Activated effector memory CD4-positive, alpha-beta T cell treated with anti-CD3 and anti-CD28 coated beads, Interleukin-2, amount 50 U/mL, for 16 hours (primary cell): ENCODE measurements around the gene MRPS5.

Source experiments
- DNase-seq: peaks from one replicate; pipeline ENCODE4 v3.0.0-alpha.2; 2020

The MRPS5 gene

DNA sequence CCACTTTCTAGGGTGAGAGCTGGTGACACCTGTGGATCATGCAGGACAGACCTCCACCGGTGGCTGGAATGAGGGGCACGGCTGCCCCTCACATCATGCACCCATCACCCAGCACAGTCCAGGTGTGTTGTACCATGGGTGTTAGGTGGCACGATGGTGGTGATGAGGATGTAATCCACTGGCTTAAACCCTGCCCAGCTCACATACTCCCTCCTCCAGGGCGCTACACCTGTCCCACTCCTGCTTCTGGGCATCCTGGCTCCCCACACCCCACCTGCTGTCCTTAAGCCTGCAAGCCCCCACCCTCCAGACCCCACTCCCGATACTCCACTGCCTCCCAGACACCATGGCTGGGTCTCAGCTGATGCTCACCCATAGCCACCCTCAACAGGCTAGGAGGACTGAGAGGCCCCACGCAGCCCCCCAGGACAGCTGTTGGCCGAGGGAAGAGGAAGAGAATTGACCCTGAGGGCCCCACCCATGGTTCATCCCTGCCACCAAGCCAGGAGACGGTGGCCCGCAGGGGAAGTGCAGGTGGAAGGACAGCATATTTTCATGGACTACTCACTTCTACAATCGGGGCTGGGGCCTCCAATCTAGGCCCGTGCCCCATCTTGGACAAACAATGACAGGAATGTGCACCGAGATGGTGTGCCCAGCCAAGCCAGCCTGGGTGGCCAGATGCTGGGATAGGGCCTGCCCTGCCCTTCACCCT is 61.8 kb downstream of the MRPS5 start:
- peak; percentile 41 for DNase-seq

DNA sequence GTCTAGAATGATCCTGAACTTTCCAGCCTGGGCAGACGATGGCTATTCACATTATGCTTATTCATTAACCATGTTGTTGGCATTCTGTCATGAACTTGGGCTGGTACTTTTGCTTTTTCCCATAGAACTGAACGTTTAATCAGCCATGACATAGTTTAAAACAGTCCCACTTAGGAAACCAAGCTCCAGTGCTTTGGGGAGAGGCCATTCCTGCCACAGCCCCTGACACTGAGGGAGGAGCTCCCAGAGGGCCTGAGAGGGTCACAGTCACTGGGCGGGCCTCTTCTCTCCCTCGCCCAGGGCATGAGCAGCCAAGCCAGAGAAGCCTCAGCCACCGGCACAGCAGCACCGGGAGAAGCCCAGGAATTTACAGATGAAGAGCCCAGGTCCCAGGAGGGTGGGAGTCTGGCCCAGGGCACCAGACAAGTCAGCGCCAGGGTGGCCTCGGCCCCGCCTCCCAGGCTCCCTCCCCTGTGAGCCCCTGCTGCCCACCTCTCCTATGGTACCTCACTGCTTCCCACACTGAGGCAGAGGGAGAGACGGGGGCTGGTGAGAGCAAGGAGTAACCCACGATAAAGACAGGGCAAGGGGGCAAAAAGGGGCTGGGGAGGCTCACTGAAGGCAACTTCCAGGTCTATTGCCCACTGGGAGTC is 62.5 kb downstream of the MRPS5 start:
- peak; percentile 44 for DNase-seq

DNA sequence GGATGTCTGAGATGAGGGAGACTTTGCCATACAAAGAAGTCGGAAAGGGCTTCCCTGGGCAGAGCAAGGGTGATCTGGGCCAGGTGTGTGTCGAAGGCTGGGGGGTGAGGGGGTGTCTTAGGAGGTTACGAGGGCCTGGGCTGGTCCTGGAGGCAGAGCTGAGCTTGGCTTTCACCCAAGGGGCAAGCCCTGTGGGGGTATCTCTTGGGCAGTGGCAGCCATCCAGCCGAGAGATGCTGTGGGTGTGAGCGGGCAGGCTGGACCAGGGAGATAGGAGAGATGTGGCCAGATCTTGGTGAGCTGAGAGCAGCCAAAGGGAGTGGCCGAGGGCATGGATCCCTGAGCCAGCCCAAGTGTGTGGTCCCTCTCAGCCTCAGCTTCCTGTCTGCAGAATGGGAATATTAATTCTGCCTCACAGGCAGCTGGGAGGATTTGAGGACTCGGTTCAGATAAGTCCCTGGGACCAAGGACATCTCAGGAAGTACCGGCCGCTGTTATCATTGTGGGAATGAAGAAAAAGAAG is 63.1 kb downstream of the MRPS5 start:
- peak; percentile 42 for DNase-seq

DNA sequence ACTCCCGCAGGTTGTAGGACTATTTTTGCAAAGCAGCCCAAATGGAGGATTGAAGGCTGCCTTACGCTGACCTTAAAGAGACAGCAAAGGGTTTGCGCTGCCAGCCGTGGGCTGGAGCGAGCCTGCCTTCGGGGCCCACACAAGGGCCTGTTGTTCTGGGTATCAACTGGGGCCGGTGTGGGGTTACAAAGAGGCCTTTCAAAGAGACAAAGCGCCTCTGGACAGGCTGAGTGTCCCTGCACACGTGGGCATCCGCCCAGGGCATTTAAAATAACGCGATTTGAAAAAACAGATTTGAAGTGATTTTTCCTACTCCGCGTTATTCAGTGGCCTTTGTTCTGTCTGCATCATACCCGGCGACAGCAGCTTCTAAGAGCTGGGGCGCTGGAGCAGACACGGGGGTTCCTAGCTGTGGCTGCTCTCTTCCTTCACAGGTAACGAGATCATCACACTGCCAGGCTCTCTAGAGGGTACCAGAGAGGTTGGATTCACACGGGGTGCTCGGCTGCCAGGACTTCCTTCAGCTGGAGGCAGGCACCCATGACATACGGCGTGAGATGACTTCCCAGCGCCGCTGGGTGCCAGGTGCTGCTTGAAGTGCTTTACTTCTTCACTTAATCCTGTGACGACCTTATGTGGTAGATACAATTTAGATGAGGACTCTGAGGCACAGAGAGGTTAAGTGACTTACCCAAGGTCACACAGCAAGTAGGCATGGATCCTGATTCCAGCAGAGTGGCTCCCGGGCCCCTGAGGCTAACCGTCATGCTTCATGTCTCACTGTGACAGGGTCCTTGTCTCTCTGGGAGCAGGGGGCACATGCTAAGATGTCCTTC is 63.9 kb downstream of the MRPS5 start:
- DNase-seq: peak; percentile 54

DNA sequence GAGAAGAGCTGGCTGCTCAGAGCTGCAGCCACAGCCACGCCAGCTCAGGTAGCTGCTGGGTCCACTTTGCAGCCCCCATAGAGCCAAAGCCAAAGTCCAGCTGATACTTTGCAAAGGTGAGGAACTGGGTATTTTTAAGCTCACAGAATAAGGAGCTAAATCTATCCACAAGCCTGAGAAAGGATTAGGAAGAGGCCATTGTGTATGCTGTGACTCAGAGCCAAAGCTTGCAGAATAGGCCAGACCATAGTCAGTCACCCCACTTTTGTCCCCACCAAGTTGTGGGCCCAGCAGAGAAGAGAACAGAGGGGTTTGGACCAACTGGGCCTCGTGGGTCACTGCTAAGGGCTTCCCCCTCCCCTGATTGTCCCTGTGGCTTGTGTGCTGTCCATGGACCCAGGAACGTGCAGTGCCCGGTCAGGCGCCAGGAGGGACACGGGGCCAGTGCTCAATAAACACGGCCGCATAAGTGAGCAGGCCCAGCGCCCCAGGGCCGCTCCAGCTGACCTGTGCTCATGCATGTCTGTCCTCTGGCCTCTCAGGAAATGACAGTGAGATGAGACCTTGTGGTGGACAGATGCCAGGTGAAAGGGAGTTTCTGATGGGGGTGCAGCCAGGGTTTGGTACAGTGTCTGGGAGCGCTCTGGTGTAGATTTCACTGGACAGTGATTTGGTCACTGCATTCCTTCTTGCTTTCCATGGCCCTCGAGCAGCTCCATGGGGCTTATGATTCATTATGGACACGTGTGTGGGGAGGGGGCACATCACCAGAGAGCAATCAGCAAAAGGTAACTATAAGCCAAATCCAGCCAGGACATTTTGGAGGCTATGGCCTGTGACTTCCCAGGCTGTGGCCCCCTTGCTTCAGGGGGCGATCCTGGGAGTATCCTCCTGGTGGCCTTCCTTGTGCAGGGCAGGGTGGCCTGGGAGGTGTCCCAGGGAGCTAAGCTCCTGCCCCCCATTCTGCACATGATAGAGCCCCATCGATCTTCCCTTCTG is 64.8 kb downstream of the MRPS5 start:
- DNase-seq: peak; percentile 50

DNA sequence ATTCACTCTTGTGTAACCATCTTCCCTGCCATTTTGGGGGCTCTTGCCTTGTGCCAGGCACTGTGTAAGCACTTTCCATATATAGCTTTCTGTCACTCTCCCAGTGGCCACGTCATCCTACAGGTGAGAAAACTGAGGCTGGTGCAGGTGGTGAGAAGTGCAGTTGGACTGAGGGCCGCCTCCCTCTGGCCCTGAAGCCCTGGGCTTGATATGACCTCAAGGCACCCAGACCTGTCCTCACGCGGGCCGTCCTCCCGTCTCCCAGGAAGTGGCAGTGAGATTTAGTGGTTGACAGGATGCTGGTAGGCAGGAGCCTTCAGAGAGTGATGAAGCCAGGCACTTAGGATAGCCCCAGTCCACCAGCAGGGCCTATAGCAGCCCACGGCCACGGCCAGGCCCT is 65.6 kb downstream of the MRPS5 start:
- DNase-seq: peak; percentile 57

DNA sequence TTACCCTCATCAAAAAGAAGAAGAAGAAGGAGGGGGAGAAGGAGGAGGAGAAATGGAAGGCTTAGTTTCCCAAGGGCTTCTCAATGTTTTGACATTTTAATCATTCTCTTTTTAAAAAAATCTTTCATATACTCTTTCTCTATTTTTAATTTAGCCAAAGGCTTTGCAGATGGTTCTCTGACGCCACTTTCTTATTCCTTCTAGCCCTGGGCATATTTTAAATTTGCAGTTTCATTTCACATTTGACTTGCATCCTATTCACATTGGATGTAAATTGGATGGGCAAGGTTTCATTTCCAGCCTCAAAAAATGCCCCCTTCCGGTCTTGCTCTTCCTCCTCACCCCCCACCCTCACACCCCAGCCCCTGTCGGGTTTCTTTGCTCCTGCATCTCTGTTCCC is 66.3 kb downstream of the MRPS5 start:
- DNase-seq: no peak

DNA sequence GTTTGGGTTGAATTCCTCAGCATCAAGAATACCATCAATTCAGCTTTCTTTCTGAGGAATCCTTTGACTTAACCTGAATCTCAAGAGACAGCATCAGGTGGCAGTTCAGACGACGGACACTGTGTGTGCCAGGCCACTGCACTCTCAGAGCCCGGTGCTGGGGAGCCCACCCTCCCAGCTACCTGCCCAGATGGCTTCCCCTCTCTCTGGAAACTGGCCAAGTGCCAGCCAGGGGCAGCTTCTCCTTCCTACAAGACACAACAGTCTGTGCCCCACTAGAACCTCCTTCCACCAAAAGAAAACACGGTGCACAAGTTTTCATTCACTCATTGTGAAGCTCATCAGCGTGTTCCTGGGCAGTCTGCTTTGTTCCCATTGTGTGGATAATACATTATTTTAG is 67.6 kb downstream of the MRPS5 start:
- DNase-seq: no peak

DNA sequence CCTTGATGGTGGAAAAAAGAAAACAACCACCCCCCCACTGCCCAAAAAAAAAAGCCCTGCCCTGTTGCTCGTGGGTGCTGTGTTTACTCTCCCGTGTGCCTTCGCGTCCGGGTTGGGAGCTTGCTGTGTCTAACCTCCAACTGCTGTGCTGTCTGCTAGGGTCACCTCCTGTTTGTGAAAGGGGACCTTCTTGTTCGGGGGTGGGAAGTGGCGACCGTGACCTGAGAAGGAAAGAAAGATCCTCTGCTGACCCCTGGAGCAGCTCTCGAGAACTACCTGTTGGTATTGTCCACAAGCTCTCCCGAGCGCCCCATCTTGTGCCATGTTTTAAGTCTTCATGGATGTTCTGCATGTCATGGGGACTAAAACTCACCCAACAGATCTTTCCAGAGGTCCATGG is 68.1 kb downstream of the MRPS5 start:
- DNase-seq: peak; percentile 62

DNA sequence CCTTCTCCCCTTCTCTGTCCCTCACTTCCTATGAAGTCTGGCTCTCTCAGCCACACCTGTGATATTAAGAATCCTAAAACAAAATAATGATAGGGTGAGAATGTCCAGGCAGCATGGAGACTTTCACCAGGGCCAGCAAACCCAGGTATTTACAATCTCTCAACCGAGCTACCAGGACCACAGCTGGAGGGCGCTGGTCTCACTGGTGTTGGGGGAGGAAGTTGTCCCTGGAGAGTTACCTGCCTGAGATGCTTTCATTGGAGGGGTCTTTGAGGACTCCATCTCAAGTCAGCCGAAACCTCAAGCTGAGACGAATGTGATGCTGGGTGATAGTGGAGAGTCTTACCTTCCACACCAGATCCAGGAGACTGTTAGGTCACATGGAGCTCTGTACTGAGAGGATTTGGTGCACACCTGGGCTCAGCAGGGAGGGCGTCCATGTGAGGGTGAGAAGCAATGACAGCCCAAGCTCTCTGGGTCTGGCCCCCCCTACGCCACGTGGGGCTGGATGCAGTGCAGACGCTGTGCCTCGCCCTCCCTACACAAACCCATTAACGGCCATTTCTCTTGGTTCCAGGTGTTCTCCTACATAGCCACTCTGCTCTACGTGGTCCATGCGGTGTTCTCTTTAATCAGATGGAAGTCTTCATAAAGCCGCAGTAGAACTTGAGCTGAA is 68.7 kb downstream of the MRPS5 start:
- peak; percentile 48 for DNase-seq

DNA sequence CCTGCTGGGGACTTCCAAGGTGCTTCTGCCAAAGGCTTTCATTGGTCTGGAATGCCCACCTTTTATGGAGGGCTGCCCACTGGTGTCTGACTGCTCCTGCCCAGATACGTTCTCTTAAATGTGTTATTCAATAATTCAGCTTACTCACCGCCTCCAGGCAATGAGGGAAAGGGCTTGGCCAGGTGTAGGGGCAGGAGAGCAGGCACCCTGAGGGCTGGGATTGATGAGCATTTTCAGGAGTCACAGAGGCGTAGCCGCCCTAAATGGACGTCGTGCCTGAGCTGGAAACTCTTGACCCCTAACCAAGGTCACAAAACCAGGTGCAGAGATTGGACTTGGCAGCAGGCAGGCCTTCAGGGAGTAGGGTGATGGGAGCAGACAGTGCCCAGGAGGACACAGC is 69.3 kb downstream of the MRPS5 start:
- peak; percentile 38 for DNase-seq

DNA sequence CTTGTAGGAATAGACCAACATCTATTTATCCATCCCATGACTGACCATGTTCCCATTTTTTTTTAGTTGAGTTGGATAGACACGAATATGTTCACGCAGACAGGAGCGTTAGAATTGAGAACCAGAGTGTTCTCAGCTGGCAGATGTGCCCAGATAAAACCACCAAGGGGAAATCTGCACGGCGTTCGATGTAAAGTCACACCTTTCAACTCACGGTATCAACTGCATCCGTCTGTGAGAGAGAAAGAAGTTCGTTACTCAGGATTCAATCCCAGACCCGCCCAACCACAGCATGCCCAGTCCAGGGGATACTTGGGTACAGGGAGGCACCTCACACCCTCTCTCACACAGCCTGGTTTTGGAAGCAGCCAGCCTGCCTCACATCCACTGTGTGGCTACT is 70.0 kb downstream of the MRPS5 start:
- DNase-seq: peak; percentile 47

DNA sequence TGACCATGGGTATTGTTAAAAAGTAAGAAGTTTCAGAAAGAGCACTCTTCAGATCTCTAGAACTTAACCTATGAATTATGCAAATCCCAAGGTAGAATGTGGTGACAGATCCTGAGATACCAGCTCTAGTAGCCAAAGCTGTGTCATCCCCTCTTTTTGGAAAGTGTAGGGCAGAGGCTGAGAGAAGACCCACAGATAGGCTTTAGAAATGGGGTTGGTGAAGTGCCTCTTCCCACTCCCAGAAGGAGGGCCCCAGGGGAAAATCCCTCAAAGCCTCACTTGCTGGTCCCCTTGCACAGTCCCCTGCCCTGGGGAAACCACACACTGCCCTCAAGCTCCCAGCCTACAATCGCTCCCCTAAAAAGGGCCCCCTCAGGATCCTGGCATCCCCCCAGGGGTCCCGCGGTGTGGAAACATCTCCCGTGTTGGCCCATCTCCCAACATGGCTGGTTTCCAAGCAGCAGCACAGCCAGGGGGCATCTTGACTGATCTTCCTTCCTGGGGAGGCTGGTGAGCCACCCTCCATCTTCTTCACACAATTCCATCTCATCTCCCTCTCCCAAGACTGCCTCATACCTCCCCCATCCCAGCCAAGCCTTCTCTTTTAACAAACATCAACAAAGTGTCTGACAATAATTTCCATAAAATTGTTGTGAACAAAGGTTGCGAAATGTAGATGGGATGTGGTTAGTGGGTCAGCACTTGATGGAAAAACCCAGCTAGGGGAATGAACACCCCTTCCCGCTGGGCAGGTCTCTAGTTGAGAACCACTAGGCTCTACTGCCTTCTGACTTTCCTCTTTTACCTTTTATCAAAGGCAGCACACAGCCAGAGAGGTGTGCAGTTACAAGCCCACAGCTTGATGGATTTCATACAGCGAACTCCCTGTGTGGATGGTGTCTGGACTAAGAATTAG is 71.0 kb downstream of the MRPS5 start:
- DNase-seq: peak; percentile 45

DNA sequence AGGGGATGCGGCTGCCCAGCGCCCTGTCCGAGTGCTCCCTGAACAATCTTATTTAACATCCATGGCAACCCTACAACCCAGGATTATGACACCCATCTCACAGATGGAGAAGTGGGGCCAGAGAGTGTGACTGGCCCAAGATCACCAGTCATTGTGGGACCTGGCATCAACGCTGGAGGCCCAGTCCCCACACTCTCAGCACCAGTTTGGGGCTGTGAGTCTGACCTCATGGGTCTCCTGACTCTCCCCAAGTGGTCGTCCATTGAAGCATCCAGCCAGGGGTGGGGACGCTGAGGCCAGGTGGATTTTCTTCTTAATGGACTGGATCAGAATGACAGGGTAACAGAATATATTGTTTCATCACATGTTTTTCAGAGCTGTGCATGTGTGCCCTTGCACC is 71.6 kb downstream of the MRPS5 start:
- peak; percentile 54 for DNase-seq

DNA sequence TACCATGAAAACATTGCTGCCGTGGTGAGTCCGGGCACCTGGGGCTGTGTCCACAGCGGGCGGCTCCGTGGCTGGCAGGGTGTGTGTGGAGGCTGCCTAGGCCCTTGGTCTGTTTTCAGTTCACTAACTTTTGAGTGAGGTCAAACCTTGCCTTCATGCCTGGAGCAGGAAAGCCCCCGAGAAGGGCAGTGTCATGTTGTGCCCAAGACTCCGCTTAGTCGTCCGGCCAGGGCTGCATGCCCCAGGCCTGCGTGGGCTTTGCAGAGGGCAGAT is 72.0 kb downstream of the MRPS5 start:
- peak; percentile 50 for DNase-seq

DNA sequence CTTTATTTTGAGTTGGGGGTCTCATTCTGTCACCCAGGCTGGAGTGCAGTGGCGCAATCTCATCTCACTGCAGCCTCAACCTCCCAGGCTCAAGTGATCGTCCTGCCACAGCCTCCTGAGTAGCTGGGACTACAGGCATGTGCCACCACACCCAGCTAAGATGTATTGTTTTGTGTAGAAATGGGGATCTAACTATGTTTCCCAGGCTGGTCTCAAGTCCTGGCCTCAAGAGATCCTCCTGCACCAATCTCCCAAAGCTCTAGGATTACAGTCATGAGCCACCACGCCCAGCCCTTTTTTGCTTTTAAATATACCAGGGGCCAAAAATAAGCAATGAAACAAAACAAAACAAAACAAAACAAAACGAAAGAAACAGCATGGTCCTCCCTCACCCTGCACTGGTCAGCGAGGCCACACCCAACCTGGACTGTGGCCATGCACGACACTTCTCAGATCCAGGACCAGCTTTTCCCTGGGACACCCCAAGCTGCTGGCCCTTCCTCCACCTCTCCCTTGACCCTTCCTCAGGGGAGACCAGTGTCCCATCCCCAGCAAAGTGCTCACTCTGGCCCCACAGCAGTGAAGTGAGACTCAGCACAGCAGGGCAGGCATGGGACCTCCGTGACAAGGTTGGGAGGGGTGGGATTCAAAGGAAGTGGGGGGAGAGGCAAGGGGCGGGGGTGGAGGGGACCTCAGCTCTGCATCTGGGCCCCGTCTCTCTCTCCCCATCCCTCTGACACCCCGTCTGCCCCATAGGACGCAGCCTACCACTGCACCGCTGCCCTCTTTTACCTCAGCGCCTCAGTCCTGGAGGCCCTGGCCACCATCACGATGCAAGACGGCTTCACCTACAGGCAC is 72.6 kb downstream of the MRPS5 start:
- peak; percentile 49 for DNase-seq

DNA sequence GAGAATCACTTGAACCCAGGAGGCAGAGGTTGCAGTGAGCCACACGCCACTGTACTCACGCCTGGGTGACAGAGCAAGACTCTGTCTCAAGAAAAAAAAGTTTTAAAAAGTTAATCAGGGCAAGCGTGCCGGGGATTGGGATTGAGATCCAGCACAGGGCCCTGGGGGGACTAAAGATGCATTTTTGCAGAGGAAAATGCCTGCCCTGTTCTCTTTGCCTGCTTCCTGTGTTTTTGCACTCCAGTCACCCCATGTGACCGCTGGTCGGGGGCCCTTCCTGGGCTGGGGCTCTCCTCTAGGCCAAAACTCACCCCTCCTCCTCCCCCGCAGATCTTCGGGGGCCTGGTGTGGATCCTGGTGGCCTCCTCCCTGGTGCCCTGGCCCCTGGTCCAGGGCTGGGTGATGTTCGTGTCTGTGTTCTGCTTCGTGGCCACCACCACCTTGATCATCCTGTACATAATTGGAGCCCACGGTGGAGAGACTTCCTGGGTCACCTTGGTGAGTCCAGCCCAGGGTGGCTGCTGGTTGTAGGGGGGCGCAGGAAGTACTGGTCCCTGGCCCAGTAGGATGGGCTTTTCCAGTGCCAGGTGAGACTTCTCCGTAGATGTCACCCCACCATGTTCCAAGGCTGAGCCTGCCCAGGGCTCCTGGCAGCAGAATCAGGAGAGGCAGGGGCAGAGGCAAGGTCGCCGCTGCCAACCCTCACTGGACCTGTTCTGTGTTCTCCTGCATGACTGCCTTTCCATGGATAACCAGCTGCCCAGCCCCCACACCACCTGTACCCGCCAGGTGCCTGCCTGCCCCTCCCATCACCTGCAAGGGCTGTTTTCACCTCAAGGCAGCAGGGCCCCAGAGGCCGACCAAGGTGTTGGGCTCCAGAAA is 73.7 kb downstream of the MRPS5 start:
- peak; percentile 58 for DNase-seq

DNA sequence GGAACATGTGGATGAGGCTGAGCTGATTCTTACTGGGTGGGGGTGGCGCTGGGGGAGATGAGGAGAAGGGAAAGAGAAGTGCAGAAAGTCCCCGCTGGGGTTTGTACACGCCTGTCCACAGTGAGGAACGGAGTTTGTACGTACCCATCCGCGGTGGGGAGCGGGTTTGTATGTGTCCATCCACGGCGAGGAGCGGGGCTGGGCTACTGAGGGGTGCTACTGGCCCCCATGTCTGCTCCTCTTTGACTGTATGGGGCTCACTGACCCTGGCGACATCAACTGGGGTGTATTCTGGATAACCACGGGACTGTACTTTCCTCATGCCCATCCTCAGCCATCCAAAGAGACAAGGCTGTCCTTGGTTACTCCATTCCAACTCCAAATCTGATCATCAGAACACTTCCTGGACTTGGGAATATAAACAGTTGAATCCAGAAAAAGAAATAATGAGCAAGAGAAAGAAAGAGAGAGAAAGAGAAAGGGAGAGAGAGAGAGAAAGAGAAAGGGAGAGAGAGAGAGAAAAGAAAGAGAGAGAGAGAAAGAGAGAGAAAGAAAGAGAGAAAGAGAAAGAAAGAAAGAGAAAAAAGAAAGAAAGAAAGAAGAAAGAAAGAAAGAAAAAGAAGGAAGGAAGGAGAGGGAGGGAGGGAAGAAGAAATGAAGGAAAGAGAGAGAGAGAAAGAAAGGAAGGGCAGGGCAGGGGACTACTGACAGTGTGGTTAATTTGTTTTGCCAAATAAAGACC is 75.1 kb downstream of the MRPS5 start:
- peak; percentile 59 for DNase-seq
